OCI-LY7 (cell line): Measurements from ENCODE around the gene SMYD4.

Source experiments
- EZH2phosphoT487 ChIP-seq: fragments of 200-600 bp; sonication (generic); IDR thresholded peaks from 2 replicates; pipeline ENCODE4 v1.6.1; 2018; ENCODE audit warnings: low read depth, borderline replicate concordance, mild to moderate bottlenecking, mixed run types, antibody characterized with exemption, low read length, moderate library complexity, mixed read lengths
- TF ChIP-seq, protein P1 (sequence below): fragments of 200-600 bp; sonication (generic); conservative IDR thresholded peaks from 2 replicates; pipeline ENCODE4 v1.5.1; 2014; ENCODE audit warnings: mild to moderate bottlenecking, antibody characterized with exemption, low read length, moderate library complexity, mixed read lengths

DNA sequence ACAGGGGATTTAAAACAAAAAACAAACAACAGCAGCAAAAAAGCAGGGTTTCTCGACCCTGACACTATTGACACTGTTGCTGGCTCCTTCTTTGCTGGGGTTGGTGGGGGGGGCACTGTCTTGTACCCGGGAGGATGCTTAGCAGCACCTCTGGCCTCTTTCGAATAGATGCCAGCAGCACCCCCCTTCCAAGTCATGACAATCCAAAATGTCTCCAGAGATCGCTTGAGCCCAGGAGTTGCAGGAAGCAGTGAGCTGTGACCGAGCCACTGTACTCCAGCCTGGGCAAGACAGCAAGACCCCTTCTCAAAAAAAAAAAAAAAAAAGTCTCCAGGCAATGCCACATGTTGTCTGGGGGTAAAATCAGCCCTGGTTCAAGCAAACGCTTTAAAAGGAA lies 47.5 kb downstream of the SMYD4 start:
- TF ChIP-seq, protein P1, sequence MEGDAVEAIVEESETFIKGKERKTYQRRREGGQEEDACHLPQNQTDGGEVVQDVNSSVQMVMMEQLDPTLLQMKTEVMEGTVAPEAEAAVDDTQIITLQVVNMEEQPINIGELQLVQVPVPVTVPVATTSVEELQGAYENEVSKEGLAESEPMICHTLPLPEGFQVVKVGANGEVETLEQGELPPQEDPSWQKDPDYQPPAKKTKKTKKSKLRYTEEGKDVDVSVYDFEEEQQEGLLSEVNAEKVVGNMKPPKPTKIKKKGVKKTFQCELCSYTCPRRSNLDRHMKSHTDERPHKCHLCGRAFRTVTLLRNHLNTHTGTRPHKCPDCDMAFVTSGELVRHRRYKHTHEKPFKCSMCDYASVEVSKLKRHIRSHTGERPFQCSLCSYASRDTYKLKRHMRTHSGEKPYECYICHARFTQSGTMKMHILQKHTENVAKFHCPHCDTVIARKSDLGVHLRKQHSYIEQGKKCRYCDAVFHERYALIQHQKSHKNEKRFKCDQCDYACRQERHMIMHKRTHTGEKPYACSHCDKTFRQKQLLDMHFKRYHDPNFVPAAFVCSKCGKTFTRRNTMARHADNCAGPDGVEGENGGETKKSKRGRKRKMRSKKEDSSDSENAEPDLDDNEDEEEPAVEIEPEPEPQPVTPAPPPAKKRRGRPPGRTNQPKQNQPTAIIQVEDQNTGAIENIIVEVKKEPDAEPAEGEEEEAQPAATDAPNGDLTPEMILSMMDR: no peak
- TF ChIP-seq EZH2phosphoT487: no peak
